ENCODE results near the gene MPRIP. TPM values are rescaled to one million over a fixed set of nuclear protein-coding genes. Genes with fewer than 3 reads are reported as not detected.
"Not testable (repeated sequence)": the region's sequence is repeated elsewhere in the genome, so short reads cannot be mapped to it uniquely, and the experiment has no call there.

The MPRIP gene
- total RNA-seq, 2 donors from 2014 or later: 359 to 405 TPM

DNA sequence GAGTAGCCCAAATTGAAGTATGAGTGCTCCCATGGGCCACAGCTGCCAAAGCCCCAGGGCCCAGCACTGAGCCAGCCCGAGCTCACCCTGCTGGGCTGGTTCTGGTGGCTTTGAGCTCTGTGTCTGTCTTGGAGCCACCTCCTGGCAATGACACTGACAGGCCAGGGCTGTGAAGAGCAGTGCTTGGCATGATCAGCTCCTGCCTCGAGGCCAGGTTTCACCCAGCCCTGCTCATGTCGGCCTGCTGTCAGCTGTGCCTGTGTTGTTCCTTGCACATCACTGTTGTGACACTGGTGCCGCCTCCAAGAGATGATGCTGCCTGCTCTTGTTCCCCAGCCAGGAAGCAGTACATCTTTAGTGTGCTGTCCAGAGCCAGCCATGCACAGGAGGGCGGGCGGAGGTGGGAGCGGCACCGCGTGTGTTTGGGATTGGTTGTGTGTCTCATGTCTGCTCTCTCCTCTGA is 137.9 kb downstream of the MPRIP start:
- intact Hi-C loops (cut with DNase I): no loop called here
- no peak for DNase-seq (ENCODE audit: low spot score)

DNA sequence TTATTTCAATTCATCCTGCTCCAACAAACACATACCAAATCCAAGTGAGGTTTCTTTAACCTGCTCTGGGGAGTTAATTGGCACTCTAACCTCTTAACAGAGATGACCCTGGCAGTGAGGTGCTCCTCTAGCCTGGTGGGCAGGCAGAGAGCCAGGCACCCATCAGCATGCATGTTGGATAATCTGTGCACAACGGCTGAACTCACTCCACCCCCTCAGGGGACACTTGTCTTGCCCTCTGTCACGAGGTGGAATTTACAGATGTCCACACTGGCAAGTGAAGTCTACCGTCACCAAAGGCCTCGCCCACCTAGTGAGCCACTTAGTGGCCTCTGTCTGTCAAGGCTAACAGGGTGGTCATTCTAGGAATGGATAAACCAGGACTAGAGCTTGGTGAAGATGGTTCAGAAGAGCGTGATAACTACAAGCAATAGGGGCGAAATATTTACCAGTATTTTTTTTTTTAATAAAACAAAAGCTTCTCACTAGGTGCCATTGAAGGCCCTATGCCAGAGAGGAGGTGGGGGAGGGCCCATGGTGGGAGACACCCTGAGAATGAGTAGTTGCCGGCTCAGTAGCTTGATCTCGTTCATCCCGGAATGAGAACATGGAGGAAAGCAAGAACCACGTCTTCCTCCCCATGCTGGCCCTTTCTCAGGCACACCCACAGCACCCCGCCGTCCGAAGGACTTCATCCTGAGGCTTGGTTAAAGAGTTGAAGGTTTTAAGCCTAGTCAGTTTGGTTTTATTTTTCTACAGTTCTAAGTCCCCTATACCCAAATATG is 138.7 kb downstream of the MPRIP start:
- intact Hi-C loops (cut with DNase I): no loop called here
- no peak for DNase-seq (ENCODE audit: low spot score)

DNA sequence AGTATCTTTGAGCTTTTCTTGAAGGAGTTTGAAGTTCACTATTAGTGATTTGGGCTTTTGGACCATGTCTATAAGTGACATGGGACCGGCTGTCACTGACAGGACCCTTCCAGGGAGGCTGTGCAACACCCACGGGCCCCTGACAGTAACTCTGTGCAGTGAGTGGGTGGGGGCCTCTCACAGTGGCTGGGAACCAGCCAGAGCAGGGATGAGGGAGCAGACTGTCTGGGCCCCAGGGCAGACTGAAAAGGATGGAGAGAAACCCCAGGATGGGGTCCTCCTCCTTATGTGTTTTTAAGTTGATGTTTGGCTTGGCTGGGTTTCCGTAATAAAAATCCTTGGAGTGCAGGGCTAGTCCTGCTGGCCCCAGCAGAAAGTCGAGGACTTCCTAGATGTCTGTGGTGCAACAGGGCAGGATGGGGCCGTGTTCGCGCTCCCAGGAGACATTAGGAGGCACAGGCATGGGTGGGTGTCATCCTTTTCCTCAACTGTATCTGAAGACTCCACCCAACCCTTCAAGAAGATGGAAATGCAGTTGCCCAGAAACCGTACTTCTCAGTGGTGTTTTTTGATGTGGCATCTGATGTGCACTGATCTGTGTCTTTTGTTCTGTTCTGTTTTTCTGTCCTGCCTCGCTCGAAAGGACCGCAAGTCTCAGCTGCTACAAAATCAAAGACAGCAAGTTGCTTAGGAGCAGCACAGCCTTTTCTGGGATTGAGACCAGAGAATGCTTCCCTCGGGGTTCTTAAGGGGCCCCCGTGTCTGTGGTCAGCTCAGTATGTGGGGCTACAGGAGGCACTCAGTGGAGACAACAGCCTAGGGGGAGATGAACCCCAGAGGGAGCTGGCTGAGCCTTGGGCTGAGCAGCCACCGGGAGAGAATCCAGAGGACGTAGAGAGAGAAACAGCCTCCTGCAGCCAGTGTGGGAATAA is 139.7 kb downstream of the MPRIP start:
- no peak for DNase-seq (ENCODE audit: low spot score)
- intact Hi-C loops (cut with DNase I): no loop called here

DNA sequence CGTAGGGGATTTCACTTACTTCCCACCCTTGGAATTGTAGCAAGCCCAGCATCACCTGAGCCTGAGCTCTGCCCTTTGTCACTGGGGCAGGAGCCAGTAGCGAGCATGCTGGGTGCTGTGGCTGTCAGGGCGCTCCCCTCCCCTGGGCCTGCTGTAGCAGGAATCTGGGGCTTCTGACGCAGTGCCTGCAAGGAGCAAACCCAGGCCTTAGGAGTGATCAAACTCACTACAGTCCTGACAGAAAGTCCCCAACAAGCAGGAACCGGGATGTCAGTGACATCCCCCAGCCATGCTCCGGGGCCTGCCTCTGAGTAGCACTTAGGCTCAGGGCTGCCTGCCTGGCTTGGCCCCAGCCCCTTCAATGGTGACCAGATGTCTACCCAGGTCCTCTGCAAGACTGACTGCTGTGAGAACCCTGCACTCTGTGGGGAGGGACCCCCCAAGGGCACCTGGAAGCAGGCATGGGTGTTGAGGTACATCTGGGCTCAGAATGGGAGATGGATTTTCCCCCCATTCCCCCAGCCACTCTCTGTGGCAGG is 140.4 kb downstream of the MPRIP start:
- DNase-seq (ENCODE audit: low spot score): no peak
- intact Hi-C loops (cut with DNase I): no loop called here

DNA sequence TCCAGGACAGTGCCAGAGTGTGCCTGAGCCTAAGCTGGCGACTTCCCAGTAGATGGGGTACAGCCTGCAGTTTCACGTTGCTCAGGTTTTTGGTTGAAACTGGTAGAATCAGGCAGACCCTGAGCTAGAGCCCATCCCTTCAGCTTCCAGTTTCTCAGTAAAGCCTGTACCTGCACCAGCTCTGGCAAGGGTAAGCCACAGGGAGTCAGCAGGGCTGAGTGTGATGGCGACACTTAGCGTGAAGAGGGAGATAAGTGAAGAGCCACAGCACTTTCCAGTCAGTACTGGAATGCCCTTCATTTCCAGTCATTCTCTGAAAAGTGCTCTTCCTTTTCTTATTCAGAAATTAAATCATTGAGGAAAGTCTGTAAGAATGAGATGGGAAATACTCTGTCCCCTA is 141.5 kb downstream of the MPRIP start:
- intact Hi-C loops (cut with DNase I): no loop called here
- DNase-seq (ENCODE audit: low spot score): no peak

DNA sequence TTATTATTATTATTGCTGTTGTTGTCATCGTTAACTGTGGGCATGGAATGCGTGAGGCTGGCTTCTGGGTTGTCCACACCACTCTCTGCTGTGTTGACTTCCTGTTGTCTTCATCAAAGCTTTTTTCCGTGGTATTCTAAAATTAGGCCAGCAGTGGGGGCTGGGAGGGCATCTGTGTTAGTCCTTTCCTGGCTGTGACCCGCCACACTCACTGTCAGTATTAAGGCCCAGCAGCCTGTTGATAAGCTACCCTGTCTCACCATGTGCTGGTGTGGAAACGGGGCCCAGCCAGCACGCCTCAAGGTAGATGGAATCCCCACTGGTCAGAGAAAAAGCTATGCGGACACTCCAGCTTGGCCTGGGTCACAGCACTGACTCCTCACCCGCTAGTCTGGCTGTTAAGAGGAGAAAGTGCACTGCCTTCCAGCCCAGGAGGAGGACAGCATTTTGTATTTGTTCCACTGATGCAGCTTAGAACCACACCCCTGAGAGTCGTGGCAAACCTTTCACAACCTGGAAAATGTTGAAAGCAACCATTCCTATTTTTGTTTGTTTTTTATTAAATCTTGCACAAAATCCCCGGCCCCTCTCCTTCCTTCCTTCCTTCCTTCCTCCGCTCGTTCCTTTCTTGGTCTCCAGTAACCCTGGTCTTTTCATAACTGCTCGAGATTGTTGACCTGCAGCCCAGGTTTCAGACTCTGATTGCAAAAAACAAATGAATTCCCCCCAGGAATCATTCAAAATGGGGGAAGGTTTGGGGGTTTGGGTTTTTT is 142.9 kb downstream of the MPRIP start:
- intact Hi-C loops (cut with DNase I); DNase-seq (ENCODE audit: low spot score): not testable (repeated sequence)

DNA sequence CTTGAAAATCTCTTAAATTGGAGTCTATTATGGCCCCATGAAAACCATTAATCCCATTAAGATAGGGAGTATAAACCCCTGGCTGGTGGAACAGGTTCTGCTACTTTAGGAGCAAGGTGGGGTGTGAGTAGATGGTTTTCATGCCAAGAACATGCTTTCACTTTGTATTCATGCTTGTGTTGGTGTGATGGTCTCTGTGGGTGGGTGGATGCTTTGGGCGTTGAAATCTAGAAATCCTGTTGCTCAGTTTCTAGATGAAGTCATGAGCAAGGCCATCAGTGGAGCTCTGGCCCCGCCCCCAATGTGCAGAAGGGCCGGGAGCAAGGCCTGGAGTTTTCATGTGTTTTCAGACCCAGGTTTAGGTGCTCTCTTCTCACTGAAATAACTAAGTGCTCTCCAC is 143.8 kb downstream of the MPRIP start:
- DNase-seq (ENCODE audit: low spot score): no peak
- intact Hi-C loops (cut with DNase I): no loop called here

DNA sequence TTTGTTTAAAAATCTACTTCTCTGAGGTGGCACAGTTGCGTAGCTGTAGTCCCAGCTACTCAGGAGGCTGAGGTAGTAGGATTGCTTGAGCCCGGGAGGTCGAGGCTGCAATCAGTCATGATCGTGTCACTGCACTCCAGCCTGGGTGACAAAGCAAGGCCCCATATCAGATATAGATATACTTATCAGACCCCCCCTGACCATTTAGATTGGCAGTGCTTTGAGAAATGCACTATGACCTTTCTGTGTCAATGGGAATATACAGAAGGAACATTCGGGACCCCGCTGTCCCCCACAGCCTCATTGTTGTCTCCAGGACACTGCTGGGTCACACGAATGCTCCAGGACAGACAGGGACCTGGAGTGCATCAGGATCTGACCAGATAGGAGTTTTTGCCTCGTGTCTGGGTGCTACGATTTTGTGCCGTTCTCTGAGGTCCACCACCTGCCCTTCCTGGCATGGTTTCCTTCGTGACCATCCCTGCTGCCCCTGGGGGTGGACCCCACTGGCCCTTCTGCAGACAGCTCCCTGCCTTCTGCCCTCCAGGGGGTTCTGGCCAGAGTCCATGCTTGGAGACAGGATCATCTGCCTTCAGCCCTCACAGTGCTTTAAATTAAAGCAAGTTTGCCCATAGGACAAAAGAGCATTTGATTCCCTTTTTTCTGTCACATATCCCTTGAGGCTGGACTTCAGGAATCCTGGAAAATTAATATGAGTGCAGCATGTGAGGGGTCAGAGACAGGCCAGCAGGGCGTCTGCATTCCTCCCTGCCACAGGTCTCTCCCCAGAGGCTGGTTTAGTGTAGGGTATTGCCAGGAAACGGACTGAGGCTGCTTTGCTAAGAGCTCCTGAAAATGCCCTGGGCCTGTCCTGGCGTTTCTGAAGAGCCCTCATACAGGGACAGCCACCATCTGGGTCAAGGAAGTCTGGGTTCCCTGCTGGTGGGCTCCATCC is 144.6 kb downstream of the MPRIP start:
- intact Hi-C loops (cut with DNase I): no loop called here
- DNase-seq (ENCODE audit: low spot score): no peak

DNA sequence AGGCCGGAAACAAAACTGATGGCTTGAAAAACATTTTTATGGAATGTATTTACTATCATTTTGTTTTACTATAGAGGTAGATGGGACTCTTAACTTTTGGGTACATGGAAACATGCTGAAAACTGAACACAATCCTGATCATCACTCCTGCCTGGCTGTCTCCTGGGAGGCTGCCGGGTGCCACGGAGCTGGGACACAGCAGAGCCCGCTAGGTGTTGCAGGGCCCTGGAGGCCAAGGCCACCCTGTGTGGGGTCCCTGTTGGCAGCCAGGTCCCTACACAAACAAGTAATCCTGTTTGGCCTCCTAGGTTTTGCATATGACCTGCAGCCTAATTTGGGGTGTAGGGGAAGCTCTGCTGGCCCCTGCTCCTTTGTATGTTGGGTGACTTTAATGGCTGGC is 146.3 kb downstream of the MPRIP start:
- DNase-seq (ENCODE audit: low spot score): no peak
- intact Hi-C loops (cut with DNase I): no loop called here

DNA sequence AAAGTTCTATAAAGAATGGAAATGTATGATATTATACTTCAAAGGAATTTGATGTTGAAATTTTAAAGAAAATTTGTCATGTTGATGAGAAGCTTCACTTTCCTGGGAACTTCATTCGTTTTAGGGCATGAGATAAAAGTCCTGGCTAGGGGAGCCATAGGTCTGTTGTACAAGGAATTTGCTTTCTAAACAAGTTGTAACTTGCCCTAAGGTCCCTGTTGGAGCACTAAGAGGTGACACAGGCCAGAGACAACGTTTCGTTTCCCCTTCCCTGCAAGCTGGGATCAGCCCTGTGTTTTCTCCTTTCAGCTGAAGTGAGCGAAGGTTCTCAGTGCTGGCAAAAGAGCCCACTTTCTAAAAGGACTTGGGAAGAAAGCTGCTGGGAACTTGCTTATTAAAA is 147.3 kb downstream of the MPRIP start:
- intact Hi-C loops (cut with DNase I): no loop called here
- DNase-seq (ENCODE audit: low spot score): no peak

DNA sequence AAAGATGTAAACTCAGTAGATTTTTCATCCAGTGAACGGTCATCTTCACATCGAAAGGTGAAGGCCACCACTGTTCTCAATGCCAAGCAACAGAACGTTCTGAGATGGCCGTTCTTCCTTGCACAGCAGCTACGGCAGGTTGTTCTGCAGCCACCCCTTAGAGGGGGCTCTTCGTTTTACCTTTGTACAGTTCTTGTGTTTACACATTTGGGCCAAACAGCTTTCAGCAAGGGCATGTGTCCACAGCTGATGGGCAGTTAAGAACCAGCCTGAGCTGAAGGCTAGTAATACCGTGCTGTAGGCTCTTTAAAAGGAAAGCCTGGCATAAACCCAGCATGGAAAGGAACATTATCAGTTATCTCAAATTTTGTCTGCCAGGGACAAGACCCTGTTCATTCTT is 147.9 kb downstream of the MPRIP start:
- intact Hi-C loops (cut with DNase I): no loop called here

DNA sequence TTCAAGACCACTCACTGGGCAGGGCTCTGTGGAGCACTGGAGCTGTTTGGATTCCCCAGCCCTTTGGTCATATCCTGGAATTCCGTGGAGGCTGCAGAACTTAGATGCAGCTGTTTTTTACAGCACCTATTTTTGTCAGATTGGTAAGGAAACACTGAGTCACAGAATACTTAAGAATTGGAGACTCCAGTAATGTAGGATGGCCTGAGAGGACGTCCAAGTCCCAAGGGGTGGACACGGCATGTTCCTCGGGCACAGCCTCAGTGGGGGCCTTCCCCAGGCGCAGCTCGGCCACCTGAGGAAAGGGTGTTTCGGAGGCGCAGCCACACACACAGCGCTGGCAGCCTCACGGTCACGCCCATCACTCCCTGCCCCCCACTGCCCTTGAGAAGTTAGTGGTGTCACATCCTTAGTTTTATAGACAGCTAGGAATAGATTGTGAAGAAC is 149.1 kb downstream of the MPRIP start:
- intact Hi-C loops (cut with DNase I): no loop called here
- DNase-seq (ENCODE audit: low spot score): no peak

More for the DNA sequence above, 147.9 kb downstream of the MPRIP start:
- DNase-seq (ENCODE audit: low spot score): no peak

DNA sequence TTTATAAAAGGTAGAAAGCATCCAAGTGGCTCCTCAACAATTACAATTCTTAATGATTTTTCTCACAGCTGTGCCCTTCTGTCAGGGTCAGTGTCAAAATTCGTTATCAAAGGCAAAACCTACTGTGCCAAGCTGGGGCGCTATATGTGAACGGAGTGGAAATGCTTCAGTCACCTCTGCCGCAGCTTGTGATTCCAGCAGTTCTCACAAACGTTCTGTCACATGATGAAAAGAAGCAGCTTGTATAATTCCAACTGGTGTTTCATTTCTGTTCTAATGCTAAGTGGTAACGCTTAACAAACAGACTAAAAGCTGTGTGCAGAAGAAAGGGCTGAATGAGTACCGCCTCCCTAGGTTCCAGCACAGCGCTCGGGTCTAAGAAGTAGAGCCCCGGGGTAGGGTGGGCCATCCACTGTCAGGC is 149.7 kb downstream of the MPRIP start:
- intact Hi-C loops (cut with DNase I): no loop called here
- DNase-seq (ENCODE audit: low spot score): no peak

DNA sequence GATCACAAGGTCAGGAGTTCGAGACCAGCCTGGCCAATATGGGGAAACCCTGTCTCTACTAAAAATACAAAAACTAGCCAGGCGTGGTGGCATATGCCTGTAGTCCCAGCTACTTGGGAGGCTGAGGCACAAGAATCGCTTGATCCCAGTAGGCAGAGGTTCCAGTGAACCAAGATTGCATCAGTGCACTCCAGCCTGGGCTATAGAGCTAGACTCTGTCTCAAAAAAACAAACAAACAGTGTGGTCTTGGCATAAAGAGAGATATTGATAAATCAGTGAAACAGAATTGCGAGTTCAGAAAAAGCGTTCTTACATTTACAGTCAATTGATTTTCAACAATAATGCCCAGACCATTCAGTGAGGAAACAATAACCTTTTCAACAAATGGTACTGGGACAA is 153.2 kb downstream of the MPRIP start:
- intact Hi-C loops (cut with DNase I): not testable (repeated sequence)

DNA sequence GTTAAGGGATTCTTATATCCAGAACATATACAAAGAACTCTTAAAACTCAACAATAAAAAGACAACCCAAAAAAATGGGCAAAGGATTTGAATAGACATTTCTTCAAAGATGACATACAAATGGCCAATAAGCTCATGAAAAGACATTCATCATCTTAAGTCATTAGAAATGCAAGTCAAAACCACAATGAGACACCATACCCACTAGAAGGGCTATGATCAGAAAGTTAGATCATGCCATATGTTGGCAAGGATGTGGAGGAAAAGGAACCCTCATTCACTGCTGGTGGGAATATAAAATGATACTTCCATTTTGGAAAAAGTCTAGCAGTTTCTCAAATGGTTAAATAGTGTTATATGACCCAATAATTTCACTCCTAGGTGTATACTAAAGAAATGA is 154.5 kb downstream of the MPRIP start:
- intact Hi-C loops (cut with DNase I): no loop called here
- no peak for DNase-seq (ENCODE audit: low spot score)

More for the DNA sequence above, 153.2 kb downstream of the MPRIP start:
- not testable (repeated sequence) for DNase-seq (ENCODE audit: low spot score)

DNA sequence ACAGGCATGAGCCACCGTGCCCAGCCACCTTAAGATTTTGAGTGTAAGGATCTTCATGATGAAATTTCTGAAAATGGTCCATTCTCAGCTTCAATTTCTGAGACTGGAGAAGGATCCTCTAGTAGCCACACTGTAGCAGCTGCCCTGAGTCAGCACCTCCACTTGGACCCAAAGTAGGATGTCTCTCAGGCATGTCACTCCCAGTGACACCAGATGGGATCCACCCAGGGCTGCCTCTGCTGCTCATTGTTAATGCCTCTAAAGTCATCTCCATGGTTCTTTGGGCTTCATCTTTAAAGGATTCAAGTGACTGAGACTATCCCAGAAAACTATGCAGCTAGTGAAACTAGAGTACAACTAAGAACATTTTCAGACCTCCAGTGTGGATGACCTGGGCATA is 156.0 kb downstream of the MPRIP start:
- no peak for DNase-seq (ENCODE audit: low spot score)
- intact Hi-C loops (cut with DNase I): no loop called here

DNA sequence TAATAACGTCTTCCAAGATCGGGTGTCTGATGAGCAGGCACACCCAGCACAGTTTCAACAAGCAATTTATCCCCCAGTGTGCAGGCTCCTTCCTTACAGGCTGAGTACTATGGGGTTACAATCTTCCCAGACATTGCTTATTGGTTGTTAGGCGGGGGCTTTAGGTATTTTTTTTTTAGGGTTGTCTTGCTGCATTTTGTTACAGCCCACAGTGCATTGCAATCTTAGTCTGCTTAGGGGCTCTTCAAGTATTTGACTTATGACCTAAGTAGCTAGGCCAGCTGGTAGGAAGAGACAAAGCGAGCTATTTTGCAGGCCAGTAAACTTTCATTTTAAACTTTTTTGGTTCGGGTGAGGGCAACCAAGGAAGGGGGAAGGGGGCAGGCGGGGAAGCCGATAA is 158.1 kb downstream of the MPRIP start:
- DNase-seq (ENCODE audit: low spot score): no peak
- intact Hi-C loops (cut with DNase I): loop anchor here (5.0 to 10.0 kb wide), 2 partner anchors 37 to 196 kb away; partner anchors contain the start of gene FLCN (in 1 of the 2)

DNA sequence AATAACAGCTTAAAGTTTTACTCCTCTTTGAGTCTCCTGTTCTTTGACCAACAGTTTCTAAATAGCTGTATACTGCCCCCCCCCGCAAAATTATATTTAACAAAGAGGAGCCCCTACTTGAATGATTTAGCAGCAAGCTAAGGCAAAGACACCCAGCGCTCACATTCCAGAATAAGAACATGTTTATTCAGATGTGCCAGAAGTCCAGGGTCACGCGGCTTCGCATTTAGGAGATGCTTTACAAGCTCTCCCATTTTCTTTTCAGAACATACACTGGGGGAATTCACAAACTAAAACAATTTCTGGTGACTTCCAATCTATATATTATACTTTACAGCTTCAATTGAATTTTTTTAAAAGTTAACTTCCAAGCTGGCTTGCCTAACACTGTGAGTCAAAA is 158.6 kb downstream of the MPRIP start:
- no peak for DNase-seq (ENCODE audit: low spot score)
- intact Hi-C loops (cut with DNase I): loop anchor here (5.0 to 10.0 kb wide), 2 partner anchors 36 to 196 kb away; partner anchors contain the start of gene FLCN (in 1 of the 2)
